OCI-LY3 (cell line): Measurements from ENCODE around the gene SEC14L3.

Source experiments
- H2AFZ ChIP-seq: fragments of 200-600, 300-600 bp; shearing (Covaris generic); 2 replicates; pipeline ENCODE4 v1.6.0; 2014; ENCODE audit warnings: antibody characterized with exemption, low read depth, low read length
- H3K27ac ChIP-seq: fragments of 200-600, 300-600 bp; sonication (generic); 2 replicates; pipeline ENCODE4 v1.5.1; 2014; ENCODE audit warnings: mild to moderate bottlenecking, low read length, moderate library complexity, mixed read lengths
- H3K27me3 ChIP-seq: fragments of 200-600, 300-600 bp; sonication (generic); 2 replicates; pipeline ENCODE4 v1.6.1; 2014; ENCODE audit warnings: low read depth, low read length, mixed read lengths
- H3K36me3 ChIP-seq: fragments of 200-600, 300-600 bp; sonication (generic); replicated peaks from 2 replicates; pipeline ENCODE3; 2014; ENCODE audit warnings: low read depth, low read length, mixed read lengths
- H3K4me1 ChIP-seq: fragments of 300-600, 200-600 bp; sonication (generic); 2 replicates; pipeline ENCODE4 v1.6.1; 2014; ENCODE audit warnings: low read length, mixed read lengths
- H3K4me2 ChIP-seq: fragments of 200-600, 300-600 bp; sonication (generic); 2 replicates; pipeline ENCODE4 v1.6.1; 2014; ENCODE audit warnings: low read length, mixed read lengths
- H3K4me3 ChIP-seq: fragments of 300-600, 200-600 bp; sonication (generic); 2 replicates; pipeline ENCODE4 v1.5.1; 2014; ENCODE audit warnings: antibody characterized with exemption, mild to moderate bottlenecking, low read length, moderate library complexity
- H3K79me2 ChIP-seq: fragments of 300-600, 200-600 bp; shearing (Covaris generic); 2 replicates; pipeline ENCODE4 v1.6.1; 2014; ENCODE audit warnings: mild to moderate bottlenecking, low read length, mixed read lengths
- H3K9ac ChIP-seq: fragments of 300-600, 200-600 bp; shearing (Covaris generic); 2 replicates; pipeline ENCODE4 v1.6.0; 2014; ENCODE audit warnings: mild to moderate bottlenecking, low read length, moderate library complexity
- H3K9me3 ChIP-seq: fragments of 200-600, 300-600 bp; shearing (Covaris generic); 2 replicates; pipeline ENCODE4 v1.6.1; 2014; ENCODE audit warnings: low read length, mixed read lengths; ENCODE audit not compliant: insufficient read depth
- H4K20me1 ChIP-seq: fragments of 200-600, 300-600 bp; sonication (generic); 2 replicates; pipeline ENCODE4 v1.6.1; 2016; ENCODE audit warnings: low read length, mixed read lengths; ENCODE audit not compliant: insufficient read depth
- EZH2phosphoT487 ChIP-seq: fragments of 200-600 bp; shearing (Covaris generic); IDR thresholded peaks from 2 replicates; pipeline ENCODE4 v1.6.1; 2018; ENCODE audit warnings: antibody characterized with exemption, mixed run types, low read depth
- TF ChIP-seq, protein P1 (sequence below): fragments of 200-600, 300-600 bp; sonication (generic); IDR thresholded peaks from 2 replicates; pipeline ENCODE4 v1.5.1; 2014; ENCODE audit warnings: antibody characterized with exemption, low read length, low read depth

The SEC14L3 gene

DNA sequence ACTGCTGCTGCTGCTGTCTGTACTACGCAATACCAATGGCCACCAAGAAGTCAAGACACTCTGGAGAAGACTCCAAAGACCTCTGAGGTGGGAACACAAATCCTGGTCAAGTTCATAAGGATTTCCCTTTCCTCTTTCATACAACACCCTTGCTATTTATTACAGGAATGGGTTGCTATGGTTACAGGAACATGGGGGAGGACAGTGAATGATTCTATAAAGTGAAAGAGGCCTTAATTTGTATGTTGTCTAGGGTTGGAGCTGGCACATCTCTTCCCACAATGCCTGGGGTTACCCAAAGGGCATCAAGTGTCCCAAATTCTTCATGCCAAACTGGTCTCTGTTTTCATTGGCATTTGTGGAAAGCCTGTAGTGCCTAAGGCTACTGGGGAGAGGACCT is 11.4 kb upstream of the SEC14L3 start:
- Histone ChIP-seq H3K4me1 (peaks cover 2% of the 10 kb centered on the region; the same call in 1 of the 2 replicates), H3K27ac (no peak overlapping the region), H2AFZ (no peak overlapping the region), H3K9me3 (no peaks in the 10 kb centered on the region), H3K4me3 (no peak overlapping the region), H3K4me2 (no peak overlapping the region), H3K27me3 (peaks cover 4% of the 10 kb centered on the region), H3K79me2 (no peaks in the 10 kb centered on the region), H4K20me1 (no peaks in the 10 kb centered on the region), H3K36me3 (no peaks in the 10 kb centered on the region), H3K9ac (no peak overlapping the region)
- no peak for TF ChIP-seq EZH2phosphoT487
- TF ChIP-seq, protein P1, sequence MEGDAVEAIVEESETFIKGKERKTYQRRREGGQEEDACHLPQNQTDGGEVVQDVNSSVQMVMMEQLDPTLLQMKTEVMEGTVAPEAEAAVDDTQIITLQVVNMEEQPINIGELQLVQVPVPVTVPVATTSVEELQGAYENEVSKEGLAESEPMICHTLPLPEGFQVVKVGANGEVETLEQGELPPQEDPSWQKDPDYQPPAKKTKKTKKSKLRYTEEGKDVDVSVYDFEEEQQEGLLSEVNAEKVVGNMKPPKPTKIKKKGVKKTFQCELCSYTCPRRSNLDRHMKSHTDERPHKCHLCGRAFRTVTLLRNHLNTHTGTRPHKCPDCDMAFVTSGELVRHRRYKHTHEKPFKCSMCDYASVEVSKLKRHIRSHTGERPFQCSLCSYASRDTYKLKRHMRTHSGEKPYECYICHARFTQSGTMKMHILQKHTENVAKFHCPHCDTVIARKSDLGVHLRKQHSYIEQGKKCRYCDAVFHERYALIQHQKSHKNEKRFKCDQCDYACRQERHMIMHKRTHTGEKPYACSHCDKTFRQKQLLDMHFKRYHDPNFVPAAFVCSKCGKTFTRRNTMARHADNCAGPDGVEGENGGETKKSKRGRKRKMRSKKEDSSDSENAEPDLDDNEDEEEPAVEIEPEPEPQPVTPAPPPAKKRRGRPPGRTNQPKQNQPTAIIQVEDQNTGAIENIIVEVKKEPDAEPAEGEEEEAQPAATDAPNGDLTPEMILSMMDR = no peak

DNA sequence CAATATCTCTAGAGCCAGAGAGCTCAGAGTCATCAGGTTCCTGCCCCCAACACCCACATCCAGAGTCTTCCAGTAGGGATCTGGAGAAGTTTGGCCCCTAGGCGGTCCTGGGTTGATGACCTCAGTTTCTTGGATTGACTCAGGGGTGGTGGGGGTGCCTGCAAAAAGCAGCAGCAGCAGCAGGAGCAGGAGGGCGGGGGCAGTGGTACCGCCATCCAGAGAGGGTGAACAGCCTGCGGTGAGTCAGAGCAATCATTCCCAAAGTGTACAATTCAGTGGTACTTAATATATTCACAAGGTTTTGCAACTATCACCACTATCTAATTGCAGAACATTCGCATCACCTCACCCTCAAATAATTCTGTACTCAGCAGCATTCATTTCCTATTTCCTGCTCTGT is 9.9 kb upstream of the SEC14L3 start:
- no peak overlapping the region for H3K27ac ChIP-seq
- H2AFZ ChIP-seq = no peak overlapping the region
- peaks cover 2% of the 10 kb centered on the region; the same call in 1 of the 2 replicates for H3K4me1 ChIP-seq
- no peaks in the 10 kb centered on the region for H3K79me2 ChIP-seq
- H3K27me3 ChIP-seq = peaks cover 10% of the 10 kb centered on the region
- H3K4me3 ChIP-seq = no peak overlapping the region
- H3K9me3 ChIP-seq = no peaks in the 10 kb centered on the region
- TF ChIP-seq, protein P1 = no peak
- TF ChIP-seq EZH2phosphoT487 = no peak
- no peaks in the 10 kb centered on the region for H3K36me3 ChIP-seq
- H3K9ac ChIP-seq = no peak overlapping the region
- H3K4me2 ChIP-seq = no peak overlapping the region
- H4K20me1 ChIP-seq = no peaks in the 10 kb centered on the region

DNA sequence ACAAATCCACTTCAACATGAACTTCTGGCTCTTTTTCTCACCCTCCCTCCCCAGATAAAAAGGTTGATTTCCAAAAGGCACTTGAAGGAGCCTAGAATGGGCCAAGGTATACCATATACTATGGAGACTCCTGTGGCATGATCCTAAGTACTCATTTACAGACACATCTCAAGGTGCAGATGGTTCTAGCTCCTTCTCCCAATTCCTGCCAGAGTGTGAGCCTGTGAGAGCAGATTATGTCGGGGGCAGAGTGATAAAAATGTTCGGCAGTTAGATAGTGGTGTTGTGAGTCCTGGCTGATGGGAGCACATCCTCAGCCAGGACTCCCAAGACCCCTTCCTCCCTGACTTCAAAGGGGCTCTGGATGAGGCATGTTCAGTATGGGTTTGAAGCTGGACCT is 8.2 kb upstream of the SEC14L3 start:
- Histone ChIP-seq H3K9ac (no peak overlapping the region), H4K20me1 (no peaks in the 10 kb centered on the region), H3K79me2 (no peaks in the 10 kb centered on the region), H3K4me2 (no peak overlapping the region), H3K9me3 (no peaks in the 10 kb centered on the region), H3K4me3 (no peak overlapping the region), H3K27ac (no peak overlapping the region), H2AFZ (no peak overlapping the region), H3K27me3 (peaks cover 15% of the 10 kb centered on the region), H3K4me1 (no peaks in the 10 kb centered on the region), H3K36me3 (no peaks in the 10 kb centered on the region)
- TF ChIP-seq, protein P1 = no peak
- TF ChIP-seq EZH2phosphoT487 = no peak

DNA sequence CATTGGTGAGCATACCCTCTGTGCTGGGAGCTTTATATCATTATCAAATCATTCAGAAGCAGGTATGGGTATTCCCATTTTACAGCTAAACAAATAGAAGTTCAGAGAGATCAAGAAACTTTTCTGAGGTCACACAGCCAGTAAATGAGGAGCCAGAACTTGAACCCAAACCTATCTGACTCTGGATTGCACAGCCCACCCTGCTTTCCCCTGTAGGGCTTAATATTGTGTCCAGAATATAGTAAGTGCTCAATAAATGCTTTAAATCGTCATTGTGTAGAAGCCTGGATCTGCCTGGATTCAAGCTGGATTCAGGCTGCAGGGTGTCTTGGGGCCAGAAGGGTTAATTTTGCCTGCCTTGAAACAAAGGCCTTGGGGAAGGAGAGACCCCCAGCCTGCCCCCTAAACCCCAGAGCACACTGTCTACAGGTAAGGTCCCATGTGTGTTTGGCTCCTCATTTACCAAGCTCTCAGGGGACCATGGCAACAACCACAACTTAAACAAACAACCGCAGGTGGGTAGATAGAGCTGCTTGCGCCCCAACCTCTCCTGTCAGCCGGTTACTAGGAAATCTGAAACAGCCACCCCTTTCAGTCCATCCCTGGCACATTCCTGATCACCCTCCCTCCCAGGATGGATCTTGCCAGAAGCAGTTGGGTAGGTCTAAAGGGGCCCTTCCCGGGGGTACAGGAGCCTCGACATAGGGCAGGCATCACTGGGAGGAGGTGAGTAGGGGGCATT is 3.0 kb upstream of the SEC14L3 start:
- Histone ChIP-seq H3K4me3 (no peak overlapping the region), H3K4me2 (no peak overlapping the region), H3K36me3 (no peaks in the 10 kb centered on the region), H3K27me3 (peaks cover 52% of the 10 kb centered on the region), H3K9me3 (no peaks in the 10 kb centered on the region), H2AFZ (no peak overlapping the region), H3K9ac (no peak overlapping the region), H3K4me1 (no peaks in the 10 kb centered on the region), H3K27ac (no peak overlapping the region), H3K79me2 (no peaks in the 10 kb centered on the region), H4K20me1 (no peaks in the 10 kb centered on the region)
- TF ChIP-seq EZH2phosphoT487 = no peak
- TF ChIP-seq, protein P1 = no peak
